Fibroblast of villous mesenchyme (primary cell): Measurements from ENCODE around the gene ZNRF3. TPM values are rescaled to one million over a fixed set of nuclear protein-coding genes. Genes with fewer than 3 reads are reported as not detected.

Experiments
- DNase-seq: peaks from one replicate; pipeline ENCODE4 v3.0.0-alpha.2; 2010; ENCODE audit warnings: low read depth
- H3K4me3 ChIP-seq: 2 replicates; pipeline ENCODE4 v1.5.1; 2011; ENCODE audit warnings: low read depth, mild to moderate bottlenecking, low read length
- total RNA-seq: library from RNA; depleted of rRNA; stranded (reverse); fragments of >200 nt; gene quantifications from 2 replicates; pipeline ENCODE4 v1.2.3, GENCODE V29; 2012
- TF ChIP-seq, protein P1 (sequence below): IDR thresholded peaks from 2 replicates; pipeline ENCODE4 v1.5.1; 2012; ENCODE audit warnings: low read depth, mild to moderate bottlenecking, low read length; ENCODE audit not compliant: insufficient read depth

ZNRF3 gene
- total RNA-seq, 1 donor = 1.7 TPM

DNA sequence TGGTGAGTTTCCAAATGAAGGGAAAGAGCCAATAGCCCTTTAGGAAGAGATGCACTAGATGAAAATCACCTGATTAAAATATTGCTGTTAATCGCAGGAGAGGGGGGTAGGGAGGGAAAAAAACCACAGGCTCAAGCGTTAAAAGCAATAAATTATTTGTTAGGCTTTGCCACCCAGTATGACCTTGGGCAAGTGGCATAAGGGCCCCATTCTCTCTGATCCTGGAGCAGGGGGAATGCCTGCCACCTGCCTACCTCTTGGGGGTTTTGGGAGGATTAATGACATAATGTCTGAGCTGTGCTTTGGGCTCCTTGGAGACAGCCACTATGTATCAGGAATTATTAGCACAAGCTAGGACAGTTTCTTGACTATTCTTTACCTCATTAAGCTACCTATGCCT lies 80.0 kb downstream of the ZNRF3 start:
- H3K4me3 ChIP-seq = no peak overlapping the region
- TF ChIP-seq, protein P1, sequence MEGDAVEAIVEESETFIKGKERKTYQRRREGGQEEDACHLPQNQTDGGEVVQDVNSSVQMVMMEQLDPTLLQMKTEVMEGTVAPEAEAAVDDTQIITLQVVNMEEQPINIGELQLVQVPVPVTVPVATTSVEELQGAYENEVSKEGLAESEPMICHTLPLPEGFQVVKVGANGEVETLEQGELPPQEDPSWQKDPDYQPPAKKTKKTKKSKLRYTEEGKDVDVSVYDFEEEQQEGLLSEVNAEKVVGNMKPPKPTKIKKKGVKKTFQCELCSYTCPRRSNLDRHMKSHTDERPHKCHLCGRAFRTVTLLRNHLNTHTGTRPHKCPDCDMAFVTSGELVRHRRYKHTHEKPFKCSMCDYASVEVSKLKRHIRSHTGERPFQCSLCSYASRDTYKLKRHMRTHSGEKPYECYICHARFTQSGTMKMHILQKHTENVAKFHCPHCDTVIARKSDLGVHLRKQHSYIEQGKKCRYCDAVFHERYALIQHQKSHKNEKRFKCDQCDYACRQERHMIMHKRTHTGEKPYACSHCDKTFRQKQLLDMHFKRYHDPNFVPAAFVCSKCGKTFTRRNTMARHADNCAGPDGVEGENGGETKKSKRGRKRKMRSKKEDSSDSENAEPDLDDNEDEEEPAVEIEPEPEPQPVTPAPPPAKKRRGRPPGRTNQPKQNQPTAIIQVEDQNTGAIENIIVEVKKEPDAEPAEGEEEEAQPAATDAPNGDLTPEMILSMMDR = no peak
- no peak for DNase-seq

DNA sequence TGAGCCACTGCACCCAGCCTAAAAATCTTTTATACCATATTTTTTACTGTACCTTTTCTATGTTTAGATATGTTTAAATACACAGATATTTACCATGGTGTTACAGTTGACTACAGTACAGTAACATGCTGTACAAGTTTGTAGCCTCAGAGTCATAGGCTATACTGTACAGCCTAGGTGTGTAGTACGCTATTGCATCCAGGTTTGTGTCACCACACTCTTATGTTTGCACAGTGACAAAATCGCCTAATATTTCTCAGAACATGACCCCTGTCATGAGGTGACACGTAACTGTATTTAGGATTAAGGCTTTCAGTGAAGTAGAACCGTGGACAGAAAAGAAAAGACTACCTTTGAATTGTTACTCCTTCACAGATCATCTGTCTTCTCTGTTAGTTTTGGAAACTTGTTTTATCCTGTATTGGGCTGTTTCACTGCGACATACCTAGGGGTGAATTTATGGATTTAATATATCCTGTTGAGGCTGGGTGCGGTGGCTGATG lies 83.8 kb downstream of the ZNRF3 start:
- H3K4me3 ChIP-seq = no peak overlapping the region
- DNase-seq = no peak
- TF ChIP-seq, protein P1 = no peak

- TF ChIP-seq, protein P1 = no peak
- H3K4me3 ChIP-seq = no peak overlapping the region
- no peak for DNase-seq
These were observed 84.6 kb downstream of the ZNRF3 start for GRCh38 chr22:28967969-28968368.

- no peak for DNase-seq
- H3K4me3 ChIP-seq = no peak overlapping the region
- TF ChIP-seq, protein P1 = no peak
These were observed 86.2 kb downstream of the ZNRF3 start for GRCh38 chr22:28969401-28970168.

DNA sequence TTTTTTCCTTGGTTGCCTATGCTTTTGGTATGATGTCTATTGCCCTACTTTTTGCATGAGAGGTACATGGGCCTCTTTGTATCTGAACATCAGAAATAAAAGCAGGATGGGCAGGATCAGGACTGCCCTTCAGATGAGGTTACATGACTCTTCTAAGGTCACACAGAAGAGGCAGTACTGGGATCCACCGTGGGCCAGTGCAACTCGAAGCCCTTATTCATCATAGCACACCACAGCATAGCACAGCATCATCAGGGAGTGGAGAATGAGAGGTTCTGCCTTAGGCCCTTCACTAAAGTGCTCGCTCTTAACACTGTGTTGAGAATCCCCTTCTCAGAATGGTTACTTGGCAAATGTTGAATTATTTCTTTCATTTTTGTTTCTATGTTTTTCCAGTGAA lies 90.0 kb downstream of the ZNRF3 start:
- DNase-seq = no peak
- no peak overlapping the region for H3K4me3 ChIP-seq
- TF ChIP-seq, protein P1 = no peak

- TF ChIP-seq, protein P1 = no peak
- peak overlapping the region; percentile 30 for H3K4me3 ChIP-seq
- no peak for DNase-seq
These were observed 93.7 kb downstream of the ZNRF3 start for GRCh38 chr22:28977060-28977459.
